ENCODE measurements around the gene CPTP. TPM values are rescaled to one million over a fixed set of nuclear protein-coding genes. Genes with fewer than 3 reads are reported as not detected.

CPTP gene
- total RNA-seq, 1 experiment from 2014 or later, result 141 TPM

- no peaks in the 10 kb centered on the region for H3K9me3 ChIP-seq (ENCODE audit: low read length)
- intact Hi-C loops (cut with micrococcal nuclease), result no loop called here
- no peaks in the 10 kb centered on the region for H3K36me3 ChIP-seq (ENCODE audit: low read depth, low read length)
- no peaks in the 10 kb centered on the region for H3K79me2 ChIP-seq (ENCODE audit: low read length)
- no TSS peak for BruUV-seq (replicated peaks)
- ChIA-PET POLR2A (ENCODE audit: unreplicated experiment) (no interaction called here), CTCF (interaction anchor here (0.6 kb wide), 1 partner anchor 21 kb away, joined by 3 read pairs; no protein-coding TSS in a partner anchor)
- DNase-seq (no peak), ATAC-seq (no peak)
- no peaks in the 10 kb centered on the region for H4K20me1 ChIP-seq (ENCODE audit: low read length)
- TF ChIP-seq CTCF (conservative IDR thresholded peaks at IDR 0.05; ENCODE audit: low read depth, low read length), result no peak
- no peak for TF ChIP-seq EZH2phosphoT487 (IDR thresholded peaks at IDR 0.05; ENCODE audit: borderline replicate concordance, low read length)
- TF ChIP-seq EZH2 (IDR thresholded peaks at IDR 0.05; ENCODE audit: low read length, unreplicated experiment), result no peak
- no peak overlapping the region for H3K4me3 ChIP-seq (ENCODE audit: low read length)
- no peaks in the 10 kb centered on the region for H3K27me3 ChIP-seq (ENCODE audit: low read length)
- H3K4me2 ChIP-seq (ENCODE audit: low read length), result no peak overlapping the region
- H3K4me1 ChIP-seq (ENCODE audit: insufficient read depth, low read length), result peaks cover 24% of the 10 kb centered on the region
- no peak overlapping the region for H3K27ac ChIP-seq (ENCODE audit: low read length)
- no peaks in the 10 kb centered on the region for H3F3A ChIP-seq (ENCODE audit: low read length, unreplicated experiment)
- no peak overlapping the region for H3K9ac ChIP-seq (ENCODE audit: low read length)
- H2AFZ ChIP-seq (ENCODE audit: low read length), result no peak overlapping the region
- H3K9me2 ChIP-seq (replicated peaks; ENCODE audit: low read length), result no peaks in the 10 kb centered on the region
Measured at GRCh38 chr1:1285102-1285571, 39.5 kb upstream of the CPTP start.

DNA sequence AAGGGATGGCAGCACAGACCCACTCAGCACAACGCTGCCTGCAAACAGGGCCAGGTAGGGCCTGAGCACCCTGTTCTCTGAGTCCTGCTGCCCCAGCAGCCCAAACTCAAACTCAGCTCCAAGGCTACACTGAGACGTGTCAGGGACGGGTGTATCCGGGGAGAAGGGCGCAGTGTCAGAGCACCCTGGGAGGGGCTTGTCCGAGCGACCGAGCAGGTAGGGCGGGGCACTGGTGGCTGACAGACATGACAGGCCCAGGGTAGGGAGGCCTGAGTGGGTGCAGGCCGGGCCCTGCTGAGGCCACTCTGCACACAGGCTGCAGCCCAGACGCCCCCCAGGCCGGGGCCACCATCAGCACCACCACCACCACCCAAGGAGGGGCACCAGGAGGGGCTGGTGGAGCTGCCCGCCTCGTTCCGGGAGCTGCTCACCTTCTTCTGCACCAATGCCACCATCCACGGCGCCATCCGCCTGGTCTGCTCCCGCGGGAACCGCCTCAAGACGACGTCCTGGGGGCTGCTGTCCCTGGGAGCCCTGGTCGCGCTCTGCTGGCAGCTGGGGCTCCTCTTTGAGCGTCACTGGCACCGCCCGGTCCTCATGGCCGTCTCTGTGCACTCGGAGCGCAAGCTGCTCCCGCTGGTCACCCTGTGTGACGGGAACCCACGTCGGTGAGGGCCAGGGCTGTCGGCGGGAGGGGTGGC, 38.8 kb upstream of the CPTP start:
- intact Hi-C loops (cut with micrococcal nuclease), result no loop called here
- POLR2A ChIA-PET (ENCODE audit: unreplicated experiment), result no interaction called here
- H3K9ac ChIP-seq (ENCODE audit: low read length), result no peak overlapping the region
- CTCF ChIA-PET, result interaction anchor here (0.6 kb wide), 1 partner anchor 22 kb away, joined by 3 read pairs; no protein-coding TSS in a partner anchor
- H3K36me3 ChIP-seq (ENCODE audit: low read depth, low read length), result no peaks in the 10 kb centered on the region
- H3K9me2 ChIP-seq (replicated peaks; ENCODE audit: low read length), result no peaks in the 10 kb centered on the region
- TF ChIP-seq EZH2 (IDR thresholded peaks at IDR 0.05; ENCODE audit: low read length, unreplicated experiment) (no peak), CTCF (conservative IDR thresholded peaks at IDR 0.05; ENCODE audit: low read depth, low read length) (no peak), EZH2phosphoT487 (IDR thresholded peaks at IDR 0.05; ENCODE audit: borderline replicate concordance, low read length) (no peak)
- no peak for ATAC-seq
- no peaks in the 10 kb centered on the region for H3F3A ChIP-seq (ENCODE audit: low read length, unreplicated experiment)
- DNase-seq, result no peak
- H2AFZ ChIP-seq (ENCODE audit: low read length), result no peak overlapping the region
- H3K9me3 ChIP-seq (ENCODE audit: low read length), result no peaks in the 10 kb centered on the region
- H3K4me1 ChIP-seq (ENCODE audit: insufficient read depth, low read length), result peaks cover 27% of the 10 kb centered on the region
- H4K20me1 ChIP-seq (ENCODE audit: low read length), result no peaks in the 10 kb centered on the region
- no TSS peak for BruUV-seq (replicated peaks)
- H3K4me3 ChIP-seq (ENCODE audit: low read length), result no peak overlapping the region
- no peak overlapping the region for H3K4me2 ChIP-seq (ENCODE audit: low read length)
- no peaks in the 10 kb centered on the region for H3K27me3 ChIP-seq (ENCODE audit: low read length)
- no peak overlapping the region for H3K27ac ChIP-seq (ENCODE audit: low read length)
- no peaks in the 10 kb centered on the region for H3K79me2 ChIP-seq (ENCODE audit: low read length)

All from PC-3 (cell line).